ENCODE data around the gene KRT77.

The KRT77 gene

GRCh38 chr12:52696588-52696987, 6.7 kb downstream of the KRT77 start:
- Histone ChIP-seq H3K79me1 (replicated peaks; ENCODE audit: low read length, poor library complexity, severe bottlenecking) (no peaks in the 10 kb centered on the region), H2BK120ac (ENCODE audit: low read depth, low read length) (no peak overlapping the region), H3K4me1 (ENCODE audit: control insufficient read depth, insufficient read depth, low read depth, low read length) (no peaks in the 10 kb centered on the region), H3K27me3 (ENCODE audit: control insufficient read depth in 1 of 2, insufficient read depth in 1 of 2, low read length in 2 of 2) (peaks cover 50 to 92% of the 10 kb centered on the region in 2 experiments), H3K18ac (ENCODE audit: low read depth in 1 of 2, low read length in 2 of 2) (no peak overlapping the region), H3K4ac (ENCODE audit: low read depth in 1 of 2, low read length in 2 of 2) (no peak overlapping the region), H3K4me3 (ENCODE audit: insufficient read depth in 1 of 2, low read depth in 1 of 2, low read length in 2 of 2) (no peak overlapping the region), H4K91ac (ENCODE audit: low read length) (no peak overlapping the region), H4K8ac (ENCODE audit: low read length) (no peak overlapping the region), H3K14ac (ENCODE audit: low read length in 2 of 2) (no peak overlapping the region), H2BK5ac (ENCODE audit: low read depth, low read length, poor library complexity, severe bottlenecking) (no peak overlapping the region), H3K36me3 (ENCODE audit: control insufficient read depth in 1 of 2, insufficient read depth in 2 of 2, low read depth in 1 of 2, low read length in 2 of 2) (no peaks in the 10 kb centered on the region), H3K23ac (ENCODE audit: low read length in 2 of 2) (no peak overlapping the region), H2AFZ (ENCODE audit: low read depth, low read length) (no peak overlapping the region), H3K27ac (ENCODE audit: low read length, poor library complexity, severe bottlenecking) (no peak overlapping the region), H2BK12ac (ENCODE audit: low read length in 2 of 2) (no peak overlapping the region), H2AK5ac (ENCODE audit: low read length, severe bottlenecking) (no peak overlapping the region), H3K9ac (ENCODE audit: low read length) (no peak overlapping the region), H2BK15ac (ENCODE audit: low read depth, poor library complexity, severe bottlenecking) (no peak overlapping the region), H3K4me2 (ENCODE audit: low read length, poor library complexity, severe bottlenecking) (no peak overlapping the region), H3K9me3 (ENCODE audit: control insufficient read depth, low read length) (no peaks in the 10 kb centered on the region)
- no peak for DNase-seq
- 50% methylated on average over 1 of the region's 3 CpGs for WGBS

GRCh38 chr12:52695039-52695438, 8.3 kb downstream of the KRT77 start:
- DNase-seq, result no peak
- Histone ChIP-seq H3K14ac (ENCODE audit: low read length in 2 of 2) (no peak overlapping the region), H3K4ac (ENCODE audit: low read depth in 1 of 2, low read length in 2 of 2) (no peak overlapping the region), H2BK5ac (ENCODE audit: low read depth, low read length, poor library complexity, severe bottlenecking) (no peak overlapping the region), H3K18ac (ENCODE audit: low read depth in 1 of 2, low read length in 2 of 2) (no peak overlapping the region), H3K9ac (ENCODE audit: low read length) (no peak overlapping the region), H3K79me1 (replicated peaks; ENCODE audit: low read length, poor library complexity, severe bottlenecking) (no peaks in the 10 kb centered on the region), H3K4me1 (ENCODE audit: control insufficient read depth, insufficient read depth, low read depth, low read length) (peaks cover 4% of the 10 kb centered on the region), H2BK120ac (ENCODE audit: low read depth, low read length) (no peak overlapping the region), H3K23ac (ENCODE audit: low read length in 2 of 2) (no peak overlapping the region), H2BK15ac (ENCODE audit: low read depth, poor library complexity, severe bottlenecking) (no peak overlapping the region), H2BK12ac (ENCODE audit: low read length in 2 of 2) (no peak overlapping the region), H2AK5ac (ENCODE audit: low read length, severe bottlenecking) (no peak overlapping the region), H3K4me3 (ENCODE audit: insufficient read depth in 1 of 2, low read depth in 1 of 2, low read length in 2 of 2) (no peak overlapping the region), H3K36me3 (ENCODE audit: control insufficient read depth in 1 of 2, insufficient read depth in 2 of 2, low read depth in 1 of 2, low read length in 2 of 2) (no peaks in the 10 kb centered on the region), H3K9me3 (ENCODE audit: control insufficient read depth, low read length) (no peaks in the 10 kb centered on the region), H3K27ac (ENCODE audit: low read length, poor library complexity, severe bottlenecking) (no peak overlapping the region), H3K27me3 (ENCODE audit: control insufficient read depth in 1 of 2, insufficient read depth in 1 of 2, low read length in 2 of 2) (peaks cover 56 to 93% of the 10 kb centered on the region in 2 experiments), H2AFZ (ENCODE audit: low read depth, low read length) (no peak overlapping the region), H4K8ac (ENCODE audit: low read length) (no peak overlapping the region), H3K4me2 (ENCODE audit: low read length, poor library complexity, severe bottlenecking) (no peak overlapping the region), H4K91ac (ENCODE audit: low read length) (no peak overlapping the region)
- WGBS, result 74% methylated on average over 3 of the region's 3 CpGs

- WGBS, result 100% methylated on average over 3 of the region's 6 CpGs
- H3K23ac ChIP-seq (ENCODE audit: low read length in 2 of 2), result no peak overlapping the region
Observed at GRCh38 chr12:52694151-52694550, 9.2 kb downstream of the KRT77 start.

GRCh38 chr12:52693261-52693660, 10.1 kb downstream of the KRT77 start:
- H3K27me3 ChIP-seq (ENCODE audit: control insufficient read depth in 1 of 2, insufficient read depth in 1 of 2, low read length in 2 of 2), result peaks cover 65 to 93% of the 10 kb centered on the region in 2 experiments
- H3K4me3 ChIP-seq (ENCODE audit: insufficient read depth in 1 of 2, low read depth in 1 of 2, low read length in 2 of 2), result no peak overlapping the region
- 42% methylated on average over 3 of the region's 5 CpGs for WGBS
- H3K36me3 ChIP-seq (ENCODE audit: control insufficient read depth in 1 of 2, insufficient read depth in 2 of 2, low read depth in 1 of 2, low read length in 2 of 2), result no peaks in the 10 kb centered on the region
- H4K91ac ChIP-seq (ENCODE audit: low read length), result no peak overlapping the region
- no peak overlapping the region for H3K27ac ChIP-seq (ENCODE audit: low read length, poor library complexity, severe bottlenecking)
- no peak overlapping the region for H3K18ac ChIP-seq (ENCODE audit: low read depth in 1 of 2, low read length in 2 of 2)
- no peak overlapping the region for H2BK15ac ChIP-seq (ENCODE audit: low read depth, poor library complexity, severe bottlenecking)
- no peak overlapping the region for H2AFZ ChIP-seq (ENCODE audit: low read depth, low read length)
- H3K4me1 ChIP-seq (ENCODE audit: control insufficient read depth, insufficient read depth, low read depth, low read length), result peaks cover 4% of the 10 kb centered on the region
- H3K4me2 ChIP-seq (ENCODE audit: low read length, poor library complexity, severe bottlenecking), result no peak overlapping the region
- no peaks in the 10 kb centered on the region for H3K9me3 ChIP-seq (ENCODE audit: control insufficient read depth, low read length)
- no peak overlapping the region for H3K14ac ChIP-seq (ENCODE audit: low read length in 2 of 2)
- no peak for DNase-seq
- H4K8ac ChIP-seq (ENCODE audit: low read length), result no peak overlapping the region
- no peak overlapping the region for H2BK120ac ChIP-seq (ENCODE audit: low read depth, low read length)
- H2BK12ac ChIP-seq (ENCODE audit: low read length in 2 of 2), result no peak overlapping the region
- no peaks in the 10 kb centered on the region for H3K79me1 ChIP-seq (replicated peaks; ENCODE audit: low read length, poor library complexity, severe bottlenecking)
- H3K23ac ChIP-seq (ENCODE audit: low read length in 2 of 2), result no peak overlapping the region
- H2BK5ac ChIP-seq (ENCODE audit: low read depth, low read length, poor library complexity, severe bottlenecking), result no peak overlapping the region
- H2AK5ac ChIP-seq (ENCODE audit: low read length, severe bottlenecking), result no peak overlapping the region
- H3K4ac ChIP-seq (ENCODE audit: low read depth in 1 of 2, low read length in 2 of 2), result no peak overlapping the region
- H3K9ac ChIP-seq (ENCODE audit: low read length), result no peak overlapping the region

More at GRCh38 chr12:52694151-52694550, 9.2 kb downstream of the KRT77 start:
- Histone ChIP-seq H2AFZ (ENCODE audit: low read depth, low read length) (no peak overlapping the region), H2BK5ac (ENCODE audit: low read depth, low read length, poor library complexity, severe bottlenecking) (no peak overlapping the region), H3K27me3 (ENCODE audit: control insufficient read depth in 1 of 2, insufficient read depth in 1 of 2, low read length in 2 of 2) (peaks cover 59 to 93% of the 10 kb centered on the region in 2 experiments), H2BK15ac (ENCODE audit: low read depth, poor library complexity, severe bottlenecking) (no peak overlapping the region), H3K9ac (ENCODE audit: low read length) (no peak overlapping the region), H3K4me3 (ENCODE audit: insufficient read depth in 1 of 2, low read depth in 1 of 2, low read length in 2 of 2) (no peak overlapping the region), H4K91ac (ENCODE audit: low read length) (no peak overlapping the region), H3K18ac (ENCODE audit: low read depth in 1 of 2, low read length in 2 of 2) (no peak overlapping the region), H3K4me1 (ENCODE audit: control insufficient read depth, insufficient read depth, low read depth, low read length) (peaks cover 4% of the 10 kb centered on the region), H2BK120ac (ENCODE audit: low read depth, low read length) (no peak overlapping the region), H3K9me3 (ENCODE audit: control insufficient read depth, low read length) (no peaks in the 10 kb centered on the region), H3K27ac (ENCODE audit: low read length, poor library complexity, severe bottlenecking) (no peak overlapping the region), H3K79me1 (replicated peaks; ENCODE audit: low read length, poor library complexity, severe bottlenecking) (no peaks in the 10 kb centered on the region), H3K4me2 (ENCODE audit: low read length, poor library complexity, severe bottlenecking) (no peak overlapping the region), H2BK12ac (ENCODE audit: low read length in 2 of 2) (no peak overlapping the region), H2AK5ac (ENCODE audit: low read length, severe bottlenecking) (no peak overlapping the region), H3K4ac (ENCODE audit: low read depth in 1 of 2, low read length in 2 of 2) (no peak overlapping the region), H3K36me3 (ENCODE audit: control insufficient read depth in 1 of 2, insufficient read depth in 2 of 2, low read depth in 1 of 2, low read length in 2 of 2) (no peaks in the 10 kb centered on the region), H3K14ac (ENCODE audit: low read length in 2 of 2) (no peak overlapping the region), H4K8ac (ENCODE audit: low read length) (no peak overlapping the region)
- no peak for DNase-seq

Data from mesenchymal stem cell (in vitro differentiated cells and primary cell).